Stimulated activated CD8-positive, alpha-beta memory T cell treated with anti-CD3 and anti-CD28 coated beads, Interleukin-4, amount 100 ng/mL, for 4 hours (primary cell): Measurements from ENCODE around the gene TMEM63C.
A peak's percentile ranks its signal among the peaks of the same experiment; 100 is the strongest.

Source experiments
- DNase-seq, 2 donors: peaks; one replicate each; pipeline ENCODE4 v3.0.0-alpha.2; 2020; ENCODE audit warnings: low read depth in 2 of 2, low spot score in 1 of 2

Gene TMEM63C, protein sequence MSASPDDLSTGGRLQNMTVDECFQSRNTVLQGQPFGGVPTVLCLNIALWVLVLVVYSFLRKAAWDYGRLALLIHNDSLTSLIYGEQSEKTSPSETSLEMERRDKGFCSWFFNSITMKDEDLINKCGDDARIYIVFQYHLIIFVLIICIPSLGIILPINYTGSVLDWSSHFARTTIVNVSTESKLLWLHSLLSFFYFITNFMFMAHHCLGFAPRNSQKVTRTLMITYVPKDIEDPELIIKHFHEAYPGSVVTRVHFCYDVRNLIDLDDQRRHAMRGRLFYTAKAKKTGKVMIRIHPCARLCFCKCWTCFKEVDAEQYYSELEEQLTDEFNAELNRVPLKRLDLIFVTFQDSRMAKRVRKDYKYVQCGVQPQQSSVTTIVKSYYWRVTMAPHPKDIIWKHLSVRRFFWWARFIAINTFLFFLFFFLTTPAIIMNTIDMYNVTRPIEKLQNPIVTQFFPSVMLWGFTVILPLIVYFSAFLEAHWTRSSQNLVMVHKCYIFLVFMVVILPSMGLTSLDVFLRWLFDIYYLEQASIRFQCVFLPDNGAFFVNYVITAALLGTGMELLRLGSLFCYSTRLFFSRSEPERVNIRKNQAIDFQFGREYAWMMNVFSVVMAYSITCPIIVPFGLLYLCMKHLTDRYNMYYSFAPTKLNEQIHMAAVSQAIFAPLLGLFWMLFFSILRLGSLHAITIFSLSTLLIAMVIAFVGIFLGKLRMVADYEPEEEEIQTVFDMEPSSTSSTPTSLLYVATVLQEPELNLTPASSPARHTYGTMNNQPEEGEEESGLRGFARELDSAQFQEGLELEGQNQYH

DNA sequence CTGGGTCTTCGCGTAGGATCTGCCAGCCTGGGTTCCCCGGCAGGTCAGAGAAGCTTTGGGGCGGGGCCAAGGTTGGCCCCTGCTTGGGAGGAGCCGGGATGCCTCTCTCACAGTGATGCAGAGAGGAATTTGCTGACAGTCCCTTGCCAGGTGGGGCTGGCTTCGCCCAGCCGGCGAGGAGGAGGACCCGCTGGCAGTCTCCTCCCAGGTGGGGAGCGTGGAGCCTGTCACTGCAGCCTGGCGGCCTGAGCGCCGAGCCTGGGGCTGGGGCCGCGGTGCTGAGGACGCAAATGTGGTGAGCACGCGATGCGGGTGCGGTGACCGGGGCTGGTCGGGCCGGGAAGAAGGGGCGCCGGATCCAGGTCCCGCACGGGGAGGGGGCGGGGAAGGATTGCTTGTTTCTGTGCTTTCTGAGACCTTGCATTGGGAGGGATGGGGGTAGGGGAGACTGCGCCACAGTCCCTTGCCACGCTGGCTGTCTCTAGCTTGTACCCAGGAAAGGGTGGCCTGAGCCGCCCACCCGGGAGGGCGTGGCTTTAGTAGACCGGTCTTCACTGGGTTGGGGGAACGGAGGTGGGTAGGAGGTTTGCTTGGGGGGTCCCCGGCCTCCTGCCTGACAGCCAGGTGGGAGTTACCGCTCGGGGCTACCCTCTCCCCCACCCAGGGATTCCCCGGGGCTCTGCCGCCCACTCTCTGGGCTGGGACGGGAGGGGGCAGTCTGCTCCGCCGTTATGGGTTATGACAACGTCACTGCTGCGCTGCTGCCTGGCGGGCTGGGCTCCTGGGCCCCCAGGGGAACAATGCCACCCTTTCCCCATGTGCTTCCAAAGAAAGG lies at the start of gene TMEM63C:
TSS of gene TMEM63C (plus strand) at position 196 of the 835 bp plus-strand sequence. CDS start 37,016 bp downstream, outside the sequence.
- peak; percentile 6 to 39 for DNase-seq

DNA sequence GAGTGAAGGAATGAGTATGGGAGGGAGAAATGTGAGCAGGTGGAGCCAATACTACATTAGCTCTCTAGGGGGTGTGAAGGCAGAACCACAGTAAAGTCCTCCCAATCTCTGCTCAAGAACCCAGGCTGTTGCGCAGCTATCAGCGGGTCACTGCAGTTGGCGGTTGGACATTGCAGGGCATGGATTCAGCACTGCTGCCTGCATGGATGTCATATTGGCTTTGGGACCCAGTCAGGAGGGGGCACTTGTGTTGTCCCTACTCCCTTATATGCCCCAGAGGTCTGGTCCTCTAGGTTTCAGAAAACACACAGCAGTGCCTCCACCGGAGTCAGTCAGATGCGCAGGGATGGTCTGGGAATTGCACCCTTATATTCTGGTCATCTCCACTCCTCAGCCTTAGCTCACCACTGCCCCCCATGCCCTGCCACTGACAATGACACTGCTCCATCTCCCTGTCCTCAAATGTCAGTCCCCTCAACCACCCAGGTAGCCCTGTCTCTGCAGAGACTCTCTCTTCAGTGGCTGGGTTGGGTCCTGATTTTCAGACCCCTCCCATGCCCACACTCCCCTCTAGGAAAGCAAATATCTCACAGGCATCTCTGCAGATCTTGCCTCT lies 49.6 kb upstream of the TMEM63C start:
- no peak for DNase-seq

DNA sequence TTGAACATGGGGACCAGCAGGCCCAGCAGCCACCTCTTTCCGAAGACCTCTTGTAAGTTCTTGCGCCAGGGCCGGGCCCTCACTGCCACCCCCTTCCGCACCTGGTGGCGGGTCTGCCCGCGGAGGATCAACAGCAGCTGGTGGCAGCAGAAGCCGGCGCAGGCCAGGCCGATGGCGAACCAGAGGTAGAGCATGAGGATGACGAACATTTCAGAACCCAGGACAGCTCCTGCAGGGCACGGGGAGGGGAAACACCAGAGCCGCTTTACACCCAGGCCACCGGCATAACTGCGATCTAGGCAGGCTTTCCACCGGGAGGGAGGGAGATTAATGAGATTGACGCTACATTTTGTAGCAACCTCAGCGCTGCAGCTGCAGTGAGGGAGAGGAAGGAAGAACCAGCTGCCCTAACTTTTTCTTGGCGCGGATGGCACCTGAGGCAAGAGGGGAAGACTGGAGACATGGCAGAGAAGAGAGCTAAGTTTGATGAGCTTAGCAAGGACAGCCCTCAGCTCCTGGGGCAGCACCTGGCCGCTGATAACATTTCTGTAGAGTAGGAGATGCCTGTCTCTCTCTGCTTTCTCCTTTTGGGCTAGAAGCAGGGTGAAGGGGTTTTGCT lies 47.8 kb upstream of the TMEM63C start:
- no peak for DNase-seq

DNA sequence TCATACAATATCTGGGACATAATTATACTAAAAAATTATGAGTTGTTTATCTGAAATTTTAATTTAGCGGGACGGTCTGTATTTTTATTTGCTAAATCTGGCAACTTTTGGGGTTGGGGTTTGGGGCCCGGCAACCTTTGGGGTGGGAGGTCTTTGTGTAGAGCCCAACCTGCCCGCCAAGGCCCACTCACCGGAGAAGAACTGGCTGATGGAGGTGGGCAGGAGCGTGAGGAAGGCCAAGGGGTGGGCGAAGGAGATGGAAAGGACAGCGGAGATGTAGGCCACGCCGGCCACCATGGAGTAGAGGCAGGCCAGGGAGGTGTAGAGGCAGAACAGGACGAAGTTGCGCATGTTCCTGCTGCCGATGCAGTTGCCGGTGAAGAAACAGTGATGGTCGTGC lies 42.6 kb upstream of the TMEM63C start:
- DNase-seq: no peak

DNA sequence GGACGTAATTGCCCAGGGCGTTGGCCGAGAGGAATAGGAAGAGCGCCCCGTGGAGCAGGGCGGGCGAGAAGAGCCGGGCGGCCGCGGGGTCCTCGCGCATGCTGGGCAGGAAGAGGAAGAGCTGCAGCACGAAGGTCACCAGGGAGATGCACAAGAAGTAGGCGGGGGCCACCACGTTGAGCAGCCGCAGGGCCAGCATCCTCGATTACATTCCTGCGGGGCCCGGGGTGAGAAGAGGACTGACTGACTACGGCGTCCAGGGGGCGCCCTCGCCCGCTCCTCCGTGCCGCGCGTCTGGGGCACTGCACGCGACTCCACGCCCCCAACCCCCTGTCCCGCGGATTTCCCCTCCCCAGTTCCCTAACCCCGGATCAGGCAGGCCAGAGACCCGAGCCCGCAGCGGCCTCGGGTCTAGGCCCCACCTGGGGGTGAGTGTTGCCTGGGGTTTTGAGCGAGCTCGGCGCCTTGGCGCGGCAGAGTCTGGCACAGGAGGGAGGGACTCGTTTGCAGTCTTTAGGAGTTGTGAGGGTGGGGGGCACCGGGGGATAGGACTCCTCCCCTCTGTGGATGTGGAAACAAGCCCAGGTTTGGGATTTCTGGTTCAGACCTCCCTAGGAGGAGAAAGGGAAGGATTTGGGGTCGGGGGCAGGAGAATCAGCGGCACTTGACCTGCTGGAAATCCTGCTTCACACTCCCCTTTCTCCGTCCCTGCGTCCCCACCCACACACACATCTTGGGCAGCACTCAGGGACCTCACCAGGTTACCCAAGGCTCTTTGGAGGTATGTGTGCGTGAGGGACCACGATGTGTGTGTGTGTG lies 41.8 kb upstream of the TMEM63C start:
- DNase-seq: peak in 1 of 2 donors; percentile 6

DNA sequence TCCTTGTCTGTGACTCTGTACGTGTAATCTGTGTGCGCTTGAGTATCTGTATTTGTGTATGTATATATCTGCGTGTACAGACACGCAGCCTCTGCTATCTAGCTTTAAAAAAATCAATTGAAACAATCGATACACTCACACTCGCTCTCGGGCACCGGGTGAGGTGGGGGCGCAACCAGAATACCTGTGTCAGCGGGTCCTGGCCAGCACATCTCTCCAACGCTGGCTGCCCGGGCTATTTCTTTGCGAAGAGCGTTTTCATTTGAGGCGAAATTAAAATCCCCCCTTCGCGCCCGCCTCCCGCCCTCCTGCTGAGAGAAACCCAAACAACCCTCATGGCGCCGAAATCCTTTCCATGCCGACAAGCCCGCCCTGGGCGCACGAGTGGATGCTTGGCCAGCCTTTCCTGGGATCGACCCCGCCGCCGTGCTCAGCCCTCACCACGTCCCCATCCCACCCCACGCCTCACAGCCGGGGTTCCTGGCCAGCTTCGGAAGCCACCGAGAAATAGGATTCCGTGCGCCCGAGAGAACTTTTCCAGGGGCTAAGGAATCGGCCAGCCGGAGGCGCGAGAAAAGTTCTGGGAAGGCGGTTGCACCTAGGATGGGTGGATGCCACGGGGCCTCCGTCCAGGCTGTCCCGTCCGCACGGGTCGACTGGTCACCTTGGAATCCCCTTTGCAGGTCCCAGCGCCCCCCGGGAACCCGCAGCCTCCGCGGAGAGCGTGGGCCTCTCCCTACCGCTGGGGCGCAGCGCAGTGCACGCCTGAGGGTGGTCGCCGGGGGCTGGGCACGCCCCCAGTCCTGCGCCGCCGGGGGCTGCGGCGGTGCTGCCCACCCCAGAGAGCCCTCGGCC lies 41.0 kb upstream of the TMEM63C start:
- DNase-seq: no peak

DNA sequence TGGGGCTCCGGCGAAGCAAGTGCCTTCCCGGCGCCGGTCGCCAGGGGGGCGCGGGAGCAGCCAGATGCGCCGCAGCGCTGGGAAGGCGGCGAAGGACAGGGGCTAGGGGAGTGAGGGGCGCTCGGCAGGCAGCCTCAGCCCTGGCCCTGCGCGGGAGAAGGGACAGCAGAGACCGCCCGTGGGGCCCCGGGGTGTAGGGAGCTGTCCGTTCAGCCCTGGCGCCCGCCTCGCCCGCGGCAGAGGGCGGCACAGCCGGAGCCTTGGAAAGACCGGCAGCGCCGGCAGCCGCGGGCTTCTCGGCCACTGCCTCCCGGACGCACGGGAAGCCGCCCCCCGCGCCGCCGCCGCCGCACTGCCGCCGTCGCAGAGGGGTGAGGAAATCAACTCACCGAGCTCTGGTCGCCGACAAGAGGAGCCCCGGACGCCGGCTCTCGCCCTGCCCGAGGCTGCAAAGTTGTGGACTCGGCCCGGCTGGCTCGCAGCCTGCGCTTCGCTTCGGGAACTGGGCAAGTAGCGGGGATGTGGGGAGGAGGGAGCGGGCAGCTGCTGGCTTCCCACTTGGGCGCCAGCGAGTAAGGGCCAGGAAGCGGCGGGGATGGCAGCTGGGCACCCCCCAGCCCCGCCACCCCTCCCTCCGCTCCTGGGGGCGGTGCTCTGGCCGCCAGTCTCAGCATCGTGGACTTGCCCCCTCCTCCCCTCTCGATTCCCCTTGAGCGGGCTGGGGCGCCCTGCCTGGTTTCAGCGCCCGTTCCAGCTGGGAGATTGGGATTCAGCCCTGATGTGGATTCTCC lies 40.2 kb upstream of the TMEM63C start, which contains the start of gene ZDHHC22:
TSS of gene ZDHHC22 (minus strand) at position 578 of the 791 bp plus-strand sequence. CDS start 2,053 bp downstream, outside the sequence.
- DNase-seq: no peak

DNA sequence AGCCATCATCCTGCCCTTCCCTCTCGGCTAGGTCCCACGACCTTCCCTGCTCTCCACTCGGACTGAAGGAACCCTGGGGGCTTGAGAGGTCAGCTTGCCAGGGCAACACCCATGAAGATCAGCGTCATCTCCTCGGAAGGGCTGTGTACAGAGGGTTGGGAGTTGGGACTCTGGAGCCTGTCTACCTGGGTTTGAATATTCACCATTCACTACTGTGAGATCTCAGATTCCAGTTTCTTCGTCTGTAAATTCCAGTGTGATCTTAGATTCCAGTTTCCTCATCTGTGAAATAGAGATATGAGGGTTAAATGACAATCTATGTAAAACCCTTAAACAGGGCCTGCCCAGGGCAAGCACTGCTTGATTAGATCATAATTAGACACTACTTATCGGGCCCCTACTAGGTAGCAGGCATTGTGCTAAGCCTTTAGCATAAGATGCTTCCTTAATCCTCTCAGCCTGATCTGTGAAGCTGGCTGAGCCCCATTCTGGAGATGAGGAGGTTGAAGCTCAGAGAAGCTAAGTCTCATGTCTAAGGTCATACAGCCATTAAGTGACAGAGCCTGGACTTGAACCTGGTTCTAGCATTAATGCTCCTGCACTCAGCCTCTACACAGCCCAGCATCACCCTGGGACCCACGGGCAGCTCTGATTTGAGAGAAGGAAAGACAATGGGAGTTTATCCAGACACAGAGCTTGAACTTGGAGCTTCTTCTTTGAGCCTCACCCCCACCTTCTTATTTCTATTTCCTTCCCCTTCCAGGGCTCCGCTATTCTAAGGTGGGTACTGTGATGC lies 39.4 kb upstream of the TMEM63C start:
- no peak for DNase-seq

DNA sequence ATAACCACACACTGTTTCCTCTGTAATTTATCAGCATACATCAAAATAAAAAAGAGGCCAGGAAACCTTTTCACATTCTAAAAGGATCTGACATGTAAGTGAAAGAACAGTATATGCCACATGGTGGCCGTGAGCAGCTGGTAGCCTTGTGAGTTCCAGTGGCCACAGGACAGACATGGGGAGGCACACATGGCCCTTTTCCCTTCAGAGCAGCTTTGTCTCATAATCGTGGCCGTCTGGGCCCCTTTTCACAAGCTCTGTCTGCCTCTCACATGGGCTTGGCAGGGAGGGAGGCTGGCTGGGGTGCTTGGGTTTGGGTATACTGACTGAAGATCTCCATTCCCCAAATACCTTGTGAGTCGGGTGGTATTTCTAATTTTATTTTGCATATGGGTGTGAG lies 38.5 kb upstream of the TMEM63C start:
- DNase-seq: no peak

DNA sequence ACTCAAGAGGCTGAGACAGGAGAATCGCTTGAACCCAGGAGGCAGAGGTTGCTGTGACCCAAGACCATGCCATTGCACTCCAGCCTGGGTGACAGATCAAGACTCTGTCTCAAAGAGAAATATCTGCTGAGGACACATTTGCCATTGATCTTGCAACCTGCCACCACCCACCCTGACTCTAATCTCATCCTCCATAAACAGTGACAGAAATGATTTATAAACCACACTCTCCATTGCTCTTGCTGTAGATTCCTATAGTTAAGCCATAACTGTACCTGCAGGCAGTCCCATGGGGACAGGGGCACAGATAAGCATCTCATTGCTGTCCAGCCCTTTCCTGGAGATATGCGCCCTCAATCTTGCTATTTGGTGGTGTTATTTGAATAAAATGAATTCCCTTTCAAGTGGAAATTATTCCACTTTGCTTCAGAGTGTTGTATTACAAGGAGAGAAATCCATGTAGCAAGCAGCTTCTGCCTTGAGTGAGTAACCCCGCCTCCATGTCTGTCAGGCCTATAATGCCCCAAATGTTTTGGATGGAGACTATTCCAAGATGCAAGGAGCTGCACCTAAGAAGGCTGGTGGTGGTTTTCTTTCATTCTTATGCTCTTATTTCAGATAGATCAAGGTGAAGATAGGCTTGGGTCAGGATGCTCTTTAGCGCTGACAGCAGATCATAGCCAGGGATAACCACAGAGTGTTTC lies 37.0 kb upstream of the TMEM63C start:
- no peak for DNase-seq

DNA sequence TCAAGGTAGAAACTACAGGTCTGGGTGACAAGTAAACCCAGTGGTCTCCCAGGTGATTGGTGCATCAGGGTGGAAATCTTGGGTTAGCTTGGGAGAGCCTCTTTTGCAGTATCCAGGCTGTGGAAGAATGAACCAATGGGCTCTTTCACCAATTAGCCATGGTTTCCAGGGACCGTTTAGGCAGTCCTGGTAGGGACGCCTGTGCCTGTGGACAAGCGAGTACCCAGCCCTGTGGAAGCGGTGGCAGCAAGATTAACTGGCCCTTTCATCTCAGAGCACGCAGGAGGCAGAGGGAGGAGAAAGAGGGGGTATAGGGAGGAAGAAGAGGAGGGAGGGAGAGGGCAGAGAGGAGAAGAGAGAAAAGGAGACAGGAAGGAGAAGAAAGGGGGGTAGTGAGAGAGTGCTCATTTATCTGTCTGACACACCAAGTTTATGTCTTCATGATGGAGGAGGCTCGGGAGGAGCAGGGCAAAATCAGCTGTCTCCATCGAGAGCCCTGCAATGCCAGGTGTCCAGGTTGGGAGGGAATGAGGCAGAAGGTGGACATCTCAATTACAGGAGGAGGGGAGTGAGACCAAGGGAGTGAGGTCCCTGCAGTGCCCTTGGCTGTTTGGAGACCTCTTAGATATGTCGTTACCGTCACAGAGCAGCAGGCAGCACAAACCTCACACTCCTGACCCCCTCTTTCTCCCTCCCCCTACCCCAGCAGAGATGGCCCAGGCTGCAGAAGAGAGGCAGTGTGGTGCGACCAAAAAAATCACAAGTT lies 35.4 kb upstream of the TMEM63C start:
- no peak for DNase-seq

DNA sequence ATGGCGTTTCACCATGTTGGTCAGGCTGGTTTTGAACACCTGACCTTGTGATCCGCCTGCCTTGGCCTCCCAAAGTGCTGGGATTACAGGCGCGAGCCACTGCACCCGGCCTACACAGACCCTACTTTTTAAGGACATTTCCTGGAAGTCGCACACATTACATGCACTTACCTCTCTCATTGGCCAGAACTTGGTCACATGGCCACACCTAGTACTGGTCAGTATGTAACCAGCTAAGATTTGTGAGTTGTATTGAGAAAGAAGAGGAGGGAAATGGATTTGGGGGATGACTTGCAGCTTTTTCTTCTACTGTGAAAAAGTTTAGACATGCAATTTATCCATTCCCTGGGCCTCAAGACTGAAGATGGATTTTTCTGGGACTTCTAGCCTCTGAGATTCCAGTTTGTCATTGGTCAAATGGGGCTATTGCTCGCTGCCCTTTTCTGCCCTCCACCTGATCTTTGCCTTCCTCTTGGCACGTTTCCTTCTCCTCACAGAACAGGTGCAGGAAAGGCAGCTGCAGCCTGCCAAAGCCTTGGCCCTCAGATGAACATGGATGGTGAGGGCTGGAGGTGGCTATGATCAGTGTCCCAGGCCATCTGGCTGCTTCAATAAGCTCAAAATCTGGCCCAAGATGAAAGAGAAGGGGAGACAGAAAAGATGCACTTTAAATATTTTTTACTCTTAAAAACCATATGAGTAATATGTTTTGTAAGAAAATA lies 32.9 kb upstream of the TMEM63C start:
- no peak for DNase-seq

DNA sequence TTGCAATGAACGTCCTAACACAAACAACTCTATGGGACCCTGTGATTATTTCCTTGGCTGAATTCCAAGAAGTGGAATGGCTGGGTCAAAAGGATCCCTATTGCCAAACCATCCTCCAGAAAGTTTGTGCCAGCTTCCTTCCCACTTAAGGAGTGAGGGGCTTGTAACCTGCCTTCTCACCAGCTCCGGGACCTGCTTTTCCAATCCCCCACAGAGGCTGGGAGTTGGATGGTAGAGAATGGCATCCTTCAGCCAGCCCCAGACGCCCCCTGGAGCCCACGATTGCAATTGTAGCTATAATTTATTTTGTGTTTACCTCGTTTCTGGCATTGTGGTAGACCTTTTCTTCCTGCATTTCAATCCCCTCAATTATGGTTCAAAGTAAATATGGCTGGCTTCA lies 30.4 kb upstream of the TMEM63C start:
- DNase-seq: no peak

DNA sequence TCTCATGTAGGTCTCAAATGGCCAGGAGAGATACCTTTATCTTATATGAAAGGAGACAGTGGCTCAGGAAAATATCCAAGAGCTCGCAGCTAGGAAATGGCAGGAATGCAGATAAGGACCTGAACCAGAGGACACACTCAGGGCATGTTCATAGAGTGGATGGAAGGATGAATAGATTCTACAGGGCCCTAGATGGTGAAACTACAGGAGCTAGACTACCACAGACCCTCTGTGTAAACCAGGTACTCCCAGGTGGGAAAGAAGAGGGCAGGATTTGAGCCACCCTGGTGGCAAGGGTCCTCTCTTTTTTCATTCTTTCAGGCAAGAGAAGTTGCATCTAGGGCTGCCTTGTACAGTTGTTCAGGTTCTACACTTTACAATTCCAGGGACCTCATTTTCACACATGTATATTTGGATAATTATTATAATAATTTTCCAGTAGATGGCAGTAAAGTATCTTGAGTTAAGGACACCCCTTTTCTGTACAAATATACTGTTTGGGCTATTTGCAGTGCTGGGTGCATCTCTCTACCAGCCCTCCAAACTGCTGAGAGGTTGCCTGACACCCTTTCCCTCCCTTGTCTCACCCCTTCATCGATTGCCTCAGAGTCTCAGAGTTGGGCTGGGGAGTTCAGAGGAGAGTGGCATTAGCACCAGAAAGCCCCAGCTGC lies 29.5 kb upstream of the TMEM63C start:
- no peak for DNase-seq
